AG09309 (cell line): ENCODE data around the gene SLC39A6.
"Not testable (repeated sequence)": the region's sequence is repeated elsewhere in the genome, so short reads cannot be mapped to it uniquely, and the experiment has no call there.

ENCODE experiments used
- DNase-seq: peaks from one replicate; pipeline ENCODE4 v3.0.0-alpha.2; 2010; ENCODE audit warnings: low read depth
- H3K4me3 ChIP-seq: 2 replicates; pipeline ENCODE4 v1.5.1; 2011; ENCODE audit warnings: mild to moderate bottlenecking, low read depth, low read length, moderate library complexity; ENCODE audit not compliant: control insufficient read depth
- CTCF ChIP-seq: IDR thresholded peaks from 2 replicates; pipeline ENCODE4 v1.5.1; 2011; ENCODE audit warnings: mild to moderate bottlenecking, low read depth, low read length, inconsistent platforms; ENCODE audit not compliant: insufficient read depth, control insufficient read depth; ENCODE audit errors: missing control alignments

Gene SLC39A6

GRCh38 chr18:36104749-36105148 lies 24.4 kb downstream of the SLC39A6 start:
- no peak overlapping the region for H3K4me3 ChIP-seq
- TF ChIP-seq CTCF, result no peak
- DNase-seq, result no peak

GRCh38 chr18:36101943-36102342 lies 27.2 kb downstream of the SLC39A6 start:
- DNase-seq, result no peak
- H3K4me3 ChIP-seq, result no peak overlapping the region
- no peak for TF ChIP-seq CTCF

- no peak for DNase-seq
Measured at GRCh38 chr18:36099311-36099710, 29.8 kb downstream of the SLC39A6 start.

GRCh38 chr18:36096955-36097354 lies 32.2 kb downstream of the SLC39A6 start:
- DNase-seq, result no peak
- H3K4me3 ChIP-seq, result no peak overlapping the region
- no peak for TF ChIP-seq CTCF

More at GRCh38 chr18:36099311-36099710, 29.8 kb downstream of the SLC39A6 start:
- no peak overlapping the region for H3K4me3 ChIP-seq
- no peak for TF ChIP-seq CTCF

GRCh38 chr18:36095936-36096519 lies 33.1 kb downstream of the SLC39A6 start:
- TF ChIP-seq CTCF, result peak; percentile 46
- DNase-seq, result peak; percentile 58

GRCh38 chr18:36094431-36094830 lies 34.7 kb downstream of the SLC39A6 start:
- no peak overlapping the region for H3K4me3 ChIP-seq
- no peak for DNase-seq
- TF ChIP-seq CTCF, result no peak

More at GRCh38 chr18:36095936-36096519, 33.1 kb downstream of the SLC39A6 start:
- H3K4me3 ChIP-seq, result no peak overlapping the region

GRCh38 chr18:36092116-36092515 lies 37.0 kb downstream of the SLC39A6 start:
- H3K4me3 ChIP-seq, DNase-seq: not testable (repeated sequence)
